ENCODE results near the gene MICU1.

GRCh38 chr10:72673280-72673679 is 47.4 kb upstream of the MICU1 start:
- TF ChIP-seq CTCF (IDR thresholded peaks at IDR 0.05): no peak
- no peak for TF ChIP-seq POLR2A (IDR thresholded peaks at IDR 0.05)
